ENCODE measurements around the gene CCNB2. TPM values are rescaled to one million over a fixed set of nuclear protein-coding genes. Genes with fewer than 3 reads are reported as not detected.
"Not testable (repeated sequence)": the region's sequence is repeated elsewhere in the genome, so short reads cannot be mapped to it uniquely, and the experiment has no call there.

The CCNB2 gene
- total and polyA plus RNA-seq, 7 experiments from 2014 or later = 0.27 to 52.2 (median 0.41) TPM; not detected in 2

DNA sequence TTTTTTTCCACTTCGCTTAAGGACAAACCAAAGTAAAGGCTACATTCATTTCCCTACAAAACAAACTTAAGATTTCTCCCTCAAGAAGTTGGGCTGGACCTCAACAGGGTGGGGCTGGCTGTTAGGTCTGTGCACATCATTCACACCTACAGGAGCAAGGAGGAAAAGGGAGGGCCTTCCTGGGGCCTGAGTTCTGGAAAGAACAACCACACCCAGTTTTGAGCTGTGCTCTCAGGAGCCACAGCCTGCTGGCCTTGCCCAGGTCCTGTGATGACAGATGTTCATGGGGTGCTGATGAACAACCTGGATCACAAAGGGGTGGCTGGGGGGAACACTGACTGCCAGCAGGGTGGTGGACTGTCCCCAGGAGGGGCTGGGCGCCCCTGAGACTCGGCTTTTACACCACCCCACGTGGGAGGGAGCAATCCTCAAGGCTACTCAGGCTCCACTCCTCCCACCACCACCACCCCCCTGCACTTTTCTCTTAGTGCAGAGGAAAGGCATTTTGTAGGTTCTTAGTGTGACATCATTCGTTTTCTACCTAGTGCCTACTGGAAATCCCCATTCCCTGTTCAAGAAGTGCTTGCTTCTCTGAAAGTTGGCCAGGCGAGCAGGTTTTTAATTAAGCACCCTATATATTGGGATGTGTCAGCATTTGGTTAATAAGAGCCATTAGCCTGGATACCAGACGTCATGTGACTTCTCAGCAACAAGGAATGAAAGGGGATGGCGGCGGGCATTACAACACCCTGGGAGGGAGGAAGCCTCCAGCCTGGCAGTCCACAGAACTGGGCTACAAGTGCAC, 35.7 kb downstream of the CCNB2 start:
- ChIA-PET CTCF (no interaction called here), POLR2A (no interaction called here)
- Histone ChIP-seq H3K4me1 (ENCODE audit: control insufficient read depth in 2 of 2, insufficient read depth in 2 of 2, low read length in 2 of 2) (no peaks in the 10 kb centered on the region), H3K27ac (ENCODE audit: low read depth, low read length) (no peak overlapping the region), H3K36me3 (ENCODE audit: control insufficient read depth in 2 of 3, insufficient read depth in 3 of 3, low read length in 3 of 3) (no peaks in the 10 kb centered on the region), H3K4me3 (ENCODE audit: low read length) (no peak overlapping the region), H3K27me3 (ENCODE audit: control insufficient read depth in 2 of 2, insufficient read depth in 2 of 2, low read length in 2 of 2) (no peaks in the 10 kb centered on the region), H3K9me3 (ENCODE audit: control insufficient read depth in 2 of 3, low read length in 3 of 3) (no peaks in the 10 kb centered on the region)
- Mint-ChIP-seq H3K9me3 (no peaks in the 10 kb centered on the region), H3K4me3 (peak overlapping the region in 1 of 10 donors; percentile 28), H3K27me3 (no peaks in the 10 kb centered on the region), H3K4me1 (peaks cover 0 to 46% (median 5%) of the 10 kb centered on the region in 7 donors), H3K27ac (peak overlapping the region in 1 of 9 donors; percentile 83), H3K36me3 (peaks cover 0 to 27% (median 0%) of the 10 kb centered on the region in 5 donors)
- intact Hi-C loops (cut with micrococcal nuclease) = no loop called here
- ATAC-seq (no peak), DNase-seq (no peak)

DNA sequence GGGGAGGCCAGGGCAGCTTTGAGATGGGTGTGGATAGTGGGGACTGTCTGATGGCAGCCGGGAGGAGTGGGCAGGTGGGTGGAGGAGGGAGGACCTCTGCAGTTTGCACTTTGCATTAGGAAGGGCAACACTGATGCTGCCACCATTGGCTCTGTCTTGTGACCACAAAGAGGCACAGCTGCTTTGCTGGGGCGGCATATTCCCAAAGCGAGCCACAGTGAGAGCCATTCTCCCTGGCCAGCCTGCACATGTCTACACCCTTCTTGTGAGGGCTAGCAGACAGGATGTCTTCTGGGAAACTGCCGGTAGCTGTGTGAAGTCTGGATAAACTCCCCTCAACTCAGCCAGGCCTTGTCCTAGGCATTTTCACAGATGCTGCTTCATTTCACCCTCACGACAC, 38.3 kb downstream of the CCNB2 start:
- intact Hi-C loops (cut with micrococcal nuclease) = no loop called here
- Mint-ChIP-seq H3K9me3 (no peaks in the 10 kb centered on the region), H3K27ac (no peak overlapping the region), H3K4me1 (peaks cover 0 to 26% (median 0%) of the 10 kb centered on the region in 7 donors), H3K36me3 (peaks cover 0 to 19% (median 0%) of the 10 kb centered on the region in 5 donors), H3K4me3 (no peak overlapping the region), H3K27me3 (no peaks in the 10 kb centered on the region)
- Histone ChIP-seq H3K27me3 (ENCODE audit: control insufficient read depth in 2 of 2, insufficient read depth in 2 of 2, low read length in 2 of 2) (no peaks in the 10 kb centered on the region), H3K27ac (ENCODE audit: low read depth, low read length) (no peak overlapping the region), H3K4me3 (ENCODE audit: low read length) (no peak overlapping the region), H3K4me1 (ENCODE audit: control insufficient read depth in 2 of 2, insufficient read depth in 2 of 2, low read length in 2 of 2) (no peaks in the 10 kb centered on the region), H3K36me3 (ENCODE audit: control insufficient read depth in 2 of 3, insufficient read depth in 3 of 3, low read length in 3 of 3) (no peaks in the 10 kb centered on the region), H3K9me3 (ENCODE audit: control insufficient read depth in 2 of 3, low read length in 3 of 3) (no peaks in the 10 kb centered on the region)
- POLR2A ChIA-PET = no interaction called here
- CTCF ChIA-PET = interaction anchor here (0.6 kb wide), 1 partner anchor 697 kb away, joined by 4 read pairs; no protein-coding TSS in a partner anchor
- no peak for ATAC-seq
- no peak for DNase-seq

DNA sequence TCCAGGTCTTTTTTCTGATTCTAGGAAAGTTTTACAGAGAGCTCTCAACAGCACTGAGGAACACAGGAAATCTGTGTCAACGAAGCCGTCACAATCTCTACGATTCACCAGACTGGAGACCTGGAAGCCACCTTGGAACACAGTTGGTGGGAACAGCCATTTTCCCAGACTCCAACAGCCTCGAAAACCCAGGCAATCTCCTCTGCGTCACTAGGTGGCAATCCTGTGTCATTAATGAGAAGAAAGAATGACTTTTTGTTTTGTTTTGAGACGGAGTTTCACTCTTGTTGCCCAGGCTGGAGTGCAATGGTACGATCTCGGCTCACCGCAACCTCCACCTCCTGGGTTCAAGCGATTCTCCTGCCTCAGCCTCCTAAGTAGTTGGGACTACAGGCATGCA, 39.6 kb downstream of the CCNB2 start:
- intact Hi-C loops (cut with micrococcal nuclease); H3K27ac ChIP-seq (ENCODE audit: low read depth, low read length); H3K27ac Mint-ChIP-seq; H3K4me3 ChIP-seq (ENCODE audit: low read length); H3K27me3 ChIP-seq (ENCODE audit: control insufficient read depth in 2 of 2, insufficient read depth in 2 of 2, low read length in 2 of 2); ATAC-seq; H3K4me1 ChIP-seq (ENCODE audit: control insufficient read depth in 2 of 2, insufficient read depth in 2 of 2, low read length in 2 of 2); H3K27me3 Mint-ChIP-seq; DNase-seq; H3K9me3 Mint-ChIP-seq; H3K36me3 ChIP-seq (ENCODE audit: control insufficient read depth in 2 of 3, insufficient read depth in 3 of 3, low read length in 3 of 3); CTCF ChIA-PET; POLR2A ChIA-PET; H3K4me3 Mint-ChIP-seq; H3K9me3 ChIP-seq (ENCODE audit: control insufficient read depth in 2 of 3, low read length in 3 of 3): not testable (repeated sequence)
- peaks cover 0 to 15% (median 0%) of the 10 kb centered on the region in 5 donors for H3K36me3 Mint-ChIP-seq
- H3K4me1 Mint-ChIP-seq = peaks cover 0 to 14% (median 0%) of the 10 kb centered on the region in 7 donors

DNA sequence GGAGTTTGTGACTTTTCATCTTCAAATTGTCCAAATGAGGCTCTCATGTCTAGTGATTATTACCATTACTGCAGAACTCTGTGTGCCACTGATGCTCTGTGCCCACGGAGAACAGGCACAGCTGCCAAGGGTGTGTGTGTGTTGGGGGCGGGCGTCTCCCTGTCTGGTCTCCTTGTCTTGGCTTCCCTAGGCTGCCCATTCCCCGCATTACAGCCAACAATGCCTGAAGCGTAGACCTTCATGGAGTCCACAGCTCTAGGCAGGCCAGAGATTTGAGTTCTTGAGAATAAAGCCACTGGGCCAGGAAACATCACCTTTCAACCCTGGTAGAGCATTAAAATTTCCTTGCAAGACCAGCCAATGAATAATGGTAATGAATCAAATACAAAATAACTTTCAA, 42.7 kb downstream of the CCNB2 start:
- no peaks in the 10 kb centered on the region for H3K27me3 Mint-ChIP-seq
- Histone ChIP-seq H3K27me3 (ENCODE audit: control insufficient read depth in 2 of 2, insufficient read depth in 2 of 2, low read length in 2 of 2) (no peaks in the 10 kb centered on the region), H3K36me3 (ENCODE audit: control insufficient read depth in 2 of 3, insufficient read depth in 3 of 3, low read length in 3 of 3) (no peaks in the 10 kb centered on the region), H3K9me3 (ENCODE audit: control insufficient read depth in 2 of 3, low read length in 3 of 3) (no peaks in the 10 kb centered on the region), H3K4me1 (ENCODE audit: control insufficient read depth in 2 of 2, insufficient read depth in 2 of 2, low read length in 2 of 2) (no peaks in the 10 kb centered on the region), H3K27ac (ENCODE audit: low read depth, low read length) (no peak overlapping the region), H3K4me3 (ENCODE audit: low read length) (no peak overlapping the region)
- no peak overlapping the region for H3K27ac Mint-ChIP-seq
- H3K36me3 Mint-ChIP-seq = peaks cover 0 to 16% (median 0%) of the 10 kb centered on the region in 5 donors
- no peaks in the 10 kb centered on the region for H3K9me3 Mint-ChIP-seq
- CTCF ChIA-PET = no interaction called here
- H3K4me1 Mint-ChIP-seq = no peaks in the 10 kb centered on the region
- intact Hi-C loops (cut with micrococcal nuclease) = no loop called here
- DNase-seq (no peak), ATAC-seq (no peak)
- no peak overlapping the region for H3K4me3 Mint-ChIP-seq
- POLR2A ChIA-PET = no interaction called here

DNA sequence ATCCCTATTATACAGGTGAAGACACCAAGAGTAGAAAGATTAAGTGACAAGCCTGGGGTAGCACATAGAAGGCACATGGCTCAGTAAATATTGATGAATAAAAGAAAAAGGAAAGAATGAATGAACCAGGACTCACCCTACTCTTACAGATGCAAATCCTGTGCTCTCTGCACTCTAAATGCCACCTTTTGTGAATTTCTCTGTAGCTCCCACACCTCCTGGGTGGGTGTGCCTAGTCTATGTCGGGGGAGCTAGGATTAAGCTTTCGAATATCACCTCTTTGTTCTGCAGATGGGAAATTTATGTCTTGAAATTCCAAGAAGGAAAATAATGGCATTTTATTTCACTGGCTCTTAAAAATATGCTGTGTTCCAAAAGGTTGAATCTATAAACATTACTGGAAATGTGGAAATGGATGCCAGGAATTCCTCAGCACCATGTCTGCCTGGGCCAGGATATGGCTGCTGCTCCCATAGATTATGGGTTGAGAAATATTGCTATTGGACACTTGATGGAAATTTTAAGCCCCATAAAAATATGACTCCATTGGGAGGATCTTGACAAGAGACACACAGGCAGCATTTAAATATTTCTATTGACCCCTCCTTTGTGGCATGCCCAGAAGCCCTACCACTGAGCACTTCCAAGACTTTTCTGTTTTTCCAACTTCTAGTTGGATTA, 43.3 kb downstream of the CCNB2 start:
- Histone ChIP-seq H3K4me3 (ENCODE audit: low read length) (no peak overlapping the region), H3K36me3 (ENCODE audit: control insufficient read depth in 2 of 3, insufficient read depth in 3 of 3, low read length in 3 of 3) (no peaks in the 10 kb centered on the region), H3K4me1 (ENCODE audit: control insufficient read depth in 2 of 2, insufficient read depth in 2 of 2, low read length in 2 of 2) (no peaks in the 10 kb centered on the region), H3K27ac (ENCODE audit: low read depth, low read length) (no peak overlapping the region), H3K27me3 (ENCODE audit: control insufficient read depth in 2 of 2, insufficient read depth in 2 of 2, low read length in 2 of 2) (no peaks in the 10 kb centered on the region), H3K9me3 (ENCODE audit: control insufficient read depth in 2 of 3, low read length in 3 of 3) (no peaks in the 10 kb centered on the region)
- H3K4me3 Mint-ChIP-seq = no peak overlapping the region
- no peak overlapping the region for H3K27ac Mint-ChIP-seq
- H3K4me1 Mint-ChIP-seq = no peaks in the 10 kb centered on the region
- CTCF ChIA-PET = interaction anchor here (0.5 kb wide), 1 partner anchor 478 kb away, joined by 3 read pairs; no protein-coding TSS in a partner anchor
- no peaks in the 10 kb centered on the region for H3K9me3 Mint-ChIP-seq
- H3K27me3 Mint-ChIP-seq = no peaks in the 10 kb centered on the region
- peaks cover 0 to 16% (median 0%) of the 10 kb centered on the region in 5 donors for H3K36me3 Mint-ChIP-seq
- intact Hi-C loops (cut with micrococcal nuclease) = no loop called here
- POLR2A ChIA-PET = no interaction called here
- ATAC-seq = no peak
- no peak for DNase-seq

DNA sequence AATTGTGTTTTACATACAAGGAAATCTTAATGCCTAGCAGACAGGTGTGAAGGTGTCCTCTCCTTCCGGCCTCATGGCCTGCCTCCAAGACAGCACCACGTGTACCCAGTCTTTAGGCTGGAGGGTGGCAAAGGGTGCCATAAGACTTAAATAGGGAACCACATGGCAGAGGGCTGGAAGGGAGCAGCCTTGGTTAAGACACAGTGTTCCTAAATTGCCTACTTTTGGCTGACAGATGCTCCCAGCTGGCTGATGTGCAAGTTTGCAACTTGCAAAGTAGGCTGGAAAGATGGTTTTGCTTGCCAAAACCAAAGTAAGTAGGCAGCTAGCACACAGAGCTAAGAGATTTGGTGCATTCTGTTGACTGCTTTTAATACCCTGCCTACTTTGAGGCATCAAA, 45.2 kb downstream of the CCNB2 start:
- ChIA-PET CTCF (no interaction called here), POLR2A (no interaction called here)
- Histone ChIP-seq H3K36me3 (ENCODE audit: control insufficient read depth in 2 of 3, insufficient read depth in 3 of 3, low read length in 3 of 3) (no peaks in the 10 kb centered on the region), H3K27me3 (ENCODE audit: control insufficient read depth in 2 of 2, insufficient read depth in 2 of 2, low read length in 2 of 2) (no peaks in the 10 kb centered on the region), H3K4me1 (ENCODE audit: control insufficient read depth in 2 of 2, insufficient read depth in 2 of 2, low read length in 2 of 2) (no peaks in the 10 kb centered on the region), H3K9me3 (ENCODE audit: control insufficient read depth in 2 of 3, low read length in 3 of 3) (no peaks in the 10 kb centered on the region), H3K4me3 (ENCODE audit: low read length) (no peak overlapping the region), H3K27ac (ENCODE audit: low read depth, low read length) (no peak overlapping the region)
- H3K4me1 Mint-ChIP-seq = no peaks in the 10 kb centered on the region
- no peak for DNase-seq
- H3K9me3 Mint-ChIP-seq = no peaks in the 10 kb centered on the region
- intact Hi-C loops (cut with micrococcal nuclease) = no loop called here
- H3K36me3 Mint-ChIP-seq = peaks cover 0 to 14% (median 0%) of the 10 kb centered on the region in 5 donors
- H3K27me3 Mint-ChIP-seq = no peaks in the 10 kb centered on the region
- ATAC-seq = no peak
- no peak overlapping the region for H3K27ac Mint-ChIP-seq
- H3K4me3 Mint-ChIP-seq = no peak overlapping the region

Measured in naive thymus-derived CD4-positive, alpha-beta T cell (primary cell).